Cardiac fibroblast (primary cell): ENCODE data around the gene NPAS3.

Experiments used
- DNase-seq, 2 donors: peaks; one replicate each; pipeline versions ENCODE4 v3.0.0 to v3.0.0-alpha.2; 2010; ENCODE audit warnings: low read depth in 2 of 2
- H3K4me3 ChIP-seq, 2 donors: replicated peaks in 1 of 2; 1 replicate in 1 of 2; 2 replicates in 1 of 2; pipeline ENCODE4 v1.5.1; 2011; ENCODE audit warnings: low read depth in 2 of 2, low read length in 2 of 2, mild to moderate bottlenecking in 2 of 2, moderate library complexity in 1 of 2
- CTCF ChIP-seq: IDR thresholded peaks from one replicate; pipeline ENCODE4 v1.5.1; 2011; ENCODE audit warnings: low read depth, mild to moderate bottlenecking, low read length, inconsistent platforms

The NPAS3 gene

GRCh38 chr14:33833706-33834465 is 895.2 kb downstream of the NPAS3 start:
- DNase-seq: no peak
- no peak overlapping the region for H3K4me3 ChIP-seq
- TF ChIP-seq CTCF: no peak

GRCh38 chr14:33834466-33835260 is 896.0 kb downstream of the NPAS3 start:
- DNase-seq: no peak
- H3K4me3 ChIP-seq: no peak overlapping the region
- TF ChIP-seq CTCF: no peak

GRCh38 chr14:33835261-33835655 is 896.6 kb downstream of the NPAS3 start:
- no peak for DNase-seq
- TF ChIP-seq CTCF: no peak
- no peak overlapping the region for H3K4me3 ChIP-seq

- no peak overlapping the region for H3K4me3 ChIP-seq
- no peak for DNase-seq
These were observed 897.0 kb downstream of the NPAS3 start for GRCh38 chr14:33835677-33836076.

GRCh38 chr14:33836203-33836899 is 897.7 kb downstream of the NPAS3 start:
- DNase-seq: no peak
- no peak overlapping the region for H3K4me3 ChIP-seq
- TF ChIP-seq CTCF: no peak

More at GRCh38 chr14:33835677-33836076, 897.0 kb downstream of the NPAS3 start:
- no peak for TF ChIP-seq CTCF

GRCh38 chr14:33836900-33837577 is 898.4 kb downstream of the NPAS3 start:
- H3K4me3 ChIP-seq: no peak overlapping the region
- no peak for TF ChIP-seq CTCF
- DNase-seq: no peak
